GM12864 (cell line): ENCODE data around the gene FBH1.
"Not testable (repeated sequence)": the region's sequence is repeated elsewhere in the genome, so short reads cannot be mapped to it uniquely, and the experiment has no call there.

Experiments
- DNase-seq: peaks from one replicate; pipeline ENCODE4 v3.0.0-alpha.2; 2011; ENCODE audit warnings: low read depth
- H3K4me3 ChIP-seq: 2 replicates; pipeline ENCODE4 v1.5.1; 2011; ENCODE audit warnings: mild to moderate bottlenecking, low read depth, low read length, control low read depth
- TF ChIP-seq, protein P1 (sequence below): IDR thresholded peaks from 2 replicates; pipeline ENCODE4 v1.5.1; 2011; ENCODE audit warnings: low read depth, mild to moderate bottlenecking, moderate library complexity, low read length, control low read depth, inconsistent platforms; ENCODE audit errors: missing control alignments

FBH1 gene

DNA sequence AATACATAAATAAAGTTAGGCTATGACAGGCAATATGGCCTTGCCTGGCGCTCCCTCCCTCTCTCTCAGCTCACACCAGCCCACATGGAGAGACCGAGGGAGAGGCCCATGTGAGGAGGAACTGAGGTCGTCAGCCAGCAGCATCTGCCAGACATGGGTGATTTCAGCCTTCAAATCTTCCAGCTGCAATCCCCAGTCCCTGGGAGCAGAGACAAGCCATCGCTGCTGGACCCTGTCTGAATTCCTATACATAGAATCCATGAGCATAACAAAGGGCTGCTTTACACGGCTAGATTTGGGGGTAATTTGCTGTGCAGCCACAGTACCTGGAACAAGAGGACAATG, 35.9 kb upstream of the FBH1 start:
- TF ChIP-seq, protein P1, sequence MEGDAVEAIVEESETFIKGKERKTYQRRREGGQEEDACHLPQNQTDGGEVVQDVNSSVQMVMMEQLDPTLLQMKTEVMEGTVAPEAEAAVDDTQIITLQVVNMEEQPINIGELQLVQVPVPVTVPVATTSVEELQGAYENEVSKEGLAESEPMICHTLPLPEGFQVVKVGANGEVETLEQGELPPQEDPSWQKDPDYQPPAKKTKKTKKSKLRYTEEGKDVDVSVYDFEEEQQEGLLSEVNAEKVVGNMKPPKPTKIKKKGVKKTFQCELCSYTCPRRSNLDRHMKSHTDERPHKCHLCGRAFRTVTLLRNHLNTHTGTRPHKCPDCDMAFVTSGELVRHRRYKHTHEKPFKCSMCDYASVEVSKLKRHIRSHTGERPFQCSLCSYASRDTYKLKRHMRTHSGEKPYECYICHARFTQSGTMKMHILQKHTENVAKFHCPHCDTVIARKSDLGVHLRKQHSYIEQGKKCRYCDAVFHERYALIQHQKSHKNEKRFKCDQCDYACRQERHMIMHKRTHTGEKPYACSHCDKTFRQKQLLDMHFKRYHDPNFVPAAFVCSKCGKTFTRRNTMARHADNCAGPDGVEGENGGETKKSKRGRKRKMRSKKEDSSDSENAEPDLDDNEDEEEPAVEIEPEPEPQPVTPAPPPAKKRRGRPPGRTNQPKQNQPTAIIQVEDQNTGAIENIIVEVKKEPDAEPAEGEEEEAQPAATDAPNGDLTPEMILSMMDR: no peak
- no peak overlapping the region for H3K4me3 ChIP-seq
- DNase-seq: no peak

DNA sequence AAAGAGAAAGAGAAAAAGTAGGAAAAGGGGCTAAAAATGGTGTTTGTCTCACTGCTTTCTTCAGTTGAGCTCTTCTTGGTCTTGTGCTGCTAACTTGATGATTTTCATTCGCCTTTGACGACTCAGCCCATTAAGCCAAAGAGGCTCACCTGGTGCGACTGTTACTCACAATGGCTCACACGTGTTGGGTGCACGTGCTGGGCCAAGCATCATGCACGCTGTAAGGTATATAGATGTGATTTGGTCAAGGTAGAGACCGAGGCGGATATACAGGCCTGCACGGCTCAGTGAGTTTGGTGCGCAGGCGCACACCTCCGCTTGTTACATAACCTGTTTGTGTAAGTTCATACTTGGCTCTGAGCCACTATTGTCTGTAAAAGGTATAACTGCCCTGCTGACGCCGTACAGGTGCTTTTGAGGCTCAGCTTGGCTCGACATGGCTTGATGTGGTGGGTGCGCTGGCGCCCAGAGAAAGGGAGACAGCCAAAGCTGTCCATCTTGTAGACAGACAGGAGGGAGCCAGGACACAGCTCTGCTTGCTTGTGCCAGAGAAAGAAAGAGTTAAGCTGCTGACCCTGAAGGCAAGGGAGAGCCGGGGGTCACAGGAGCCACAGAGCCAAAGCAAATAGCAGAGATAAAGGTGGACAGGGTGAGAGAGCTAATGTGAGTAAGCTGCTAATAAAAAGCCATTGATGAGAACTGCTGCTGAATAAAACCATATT, 33.9 kb upstream of the FBH1 start:
- no peak overlapping the region for H3K4me3 ChIP-seq
- no peak for DNase-seq
- TF ChIP-seq, protein P1: no peak

DNA sequence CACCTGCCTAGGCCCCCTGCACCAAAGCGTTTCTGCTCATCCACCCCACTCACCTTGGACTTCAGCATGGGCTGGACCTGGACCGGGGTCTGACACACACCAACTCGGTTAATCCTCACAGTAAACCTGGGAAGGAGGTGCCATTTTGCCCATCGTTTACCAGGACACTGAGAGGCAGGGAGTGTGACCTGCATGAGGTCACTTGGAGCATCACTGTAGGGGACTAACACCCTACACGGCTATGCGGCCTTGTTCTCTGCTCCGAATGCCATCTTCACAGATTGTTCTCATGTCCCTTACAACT, 33.4 kb upstream of the FBH1 start:
- no peak for DNase-seq
- H3K4me3 ChIP-seq: no peak overlapping the region
- TF ChIP-seq, protein P1: no peak

DNA sequence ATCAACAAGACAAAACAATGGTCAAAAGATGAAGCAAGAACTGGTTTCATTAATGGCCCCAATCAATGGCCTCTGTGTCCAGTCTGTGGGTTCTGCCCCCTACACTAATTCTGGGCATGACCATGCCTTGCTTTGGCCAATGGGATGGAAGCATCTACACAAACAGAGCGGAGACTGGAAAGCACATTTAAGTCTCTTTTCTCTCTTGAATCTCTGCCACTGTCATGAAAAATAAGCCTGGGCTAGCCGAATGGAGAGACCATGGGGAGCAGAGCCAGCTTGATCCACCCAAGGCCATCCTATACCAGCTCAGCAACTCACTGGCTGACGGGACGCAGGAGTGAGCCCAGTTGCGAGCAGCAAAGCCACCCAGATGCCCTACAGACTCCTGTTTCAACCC, 31.2 kb upstream of the FBH1 start:
- TF ChIP-seq, protein P1: no peak
- DNase-seq: no peak
- H3K4me3 ChIP-seq: no peak overlapping the region

DNA sequence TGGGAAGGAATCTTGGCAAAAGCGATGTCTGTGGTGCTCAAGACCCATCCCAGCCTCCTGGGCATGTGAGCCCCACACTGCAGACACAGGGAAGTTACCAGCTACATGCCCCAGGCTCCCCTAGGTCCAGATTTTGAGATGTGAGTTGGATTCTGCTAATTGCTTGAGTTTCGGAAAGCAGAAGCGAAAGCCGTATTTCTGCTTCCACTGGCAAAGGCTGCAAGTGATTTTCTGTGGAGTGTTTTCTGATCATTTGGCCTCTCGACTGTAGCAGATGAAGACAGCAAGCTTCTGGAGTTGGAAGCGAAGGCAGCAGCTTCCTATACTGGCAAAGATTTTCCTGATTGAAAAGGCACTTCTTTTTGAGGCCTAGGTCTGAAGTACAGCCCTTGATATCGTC, 30.0 kb upstream of the FBH1 start:
- no peak overlapping the region for H3K4me3 ChIP-seq
- no peak for DNase-seq
- TF ChIP-seq, protein P1: no peak

DNA sequence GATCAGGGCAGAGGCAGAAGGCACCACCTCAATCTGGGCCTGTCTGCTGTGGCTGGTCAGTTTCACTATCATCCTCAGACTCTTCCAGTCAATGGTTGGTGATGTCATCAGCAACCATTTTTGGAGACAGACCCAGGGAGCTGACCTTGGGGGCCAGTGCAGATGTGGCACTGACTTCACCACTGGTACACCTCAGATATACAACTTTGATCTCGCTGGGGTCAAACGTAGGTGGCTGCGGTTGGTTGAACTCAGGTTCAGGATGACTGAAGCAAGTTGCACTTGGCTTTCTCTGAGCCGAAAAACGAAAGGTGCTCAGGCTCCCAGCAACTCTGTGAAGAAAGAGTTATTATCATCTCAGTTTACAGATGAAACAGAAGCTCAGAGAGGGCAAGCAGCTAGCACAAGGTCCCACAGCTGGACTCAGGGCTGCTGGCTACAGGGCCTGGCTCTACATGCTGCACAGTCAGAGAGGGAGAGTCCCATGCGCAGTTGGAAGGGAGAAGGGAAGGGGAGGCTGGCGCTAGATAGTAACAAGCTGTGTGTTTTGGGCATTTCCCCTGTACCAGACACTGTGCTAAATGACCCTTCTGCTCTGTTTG, 27.6 kb upstream of the FBH1 start:
- DNase-seq: peak; percentile 89
- H3K4me3 ChIP-seq: peak overlapping the region; percentile 13
- TF ChIP-seq, protein P1: no peak

DNA sequence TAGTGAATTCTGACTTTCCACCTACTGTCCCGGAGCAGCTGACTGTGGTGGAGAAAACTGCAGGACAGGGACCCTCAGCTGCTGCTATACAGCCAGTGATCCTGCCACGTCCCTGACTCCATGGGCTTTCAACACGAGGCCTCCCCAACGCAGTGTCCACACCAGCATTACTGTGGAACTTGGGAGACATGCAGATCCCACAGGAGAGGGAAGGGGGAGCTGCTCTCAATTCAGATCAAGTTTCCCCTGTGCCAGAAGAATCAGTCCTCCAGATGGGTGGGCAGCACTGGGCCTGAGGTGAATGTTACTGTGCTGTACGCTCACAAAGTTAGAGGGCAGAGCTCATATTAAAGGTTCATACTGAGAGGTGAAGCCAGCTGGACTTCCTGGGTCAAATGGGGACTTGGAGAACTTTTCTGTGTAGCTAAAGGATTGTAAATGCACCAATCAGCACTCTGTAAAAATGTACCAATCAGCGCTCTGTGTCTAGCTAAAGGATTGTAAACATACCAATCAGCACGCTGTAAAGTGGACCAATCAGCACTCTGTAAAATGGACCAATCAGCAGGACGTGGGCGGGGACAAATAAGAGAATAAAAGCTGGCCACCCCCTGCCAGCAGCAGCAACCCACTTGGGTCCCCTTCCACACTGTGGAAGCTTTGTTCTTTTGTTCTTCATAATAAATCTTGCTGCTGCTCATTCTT, 26.9 kb upstream of the FBH1 start:
- peak overlapping the region; percentile 6; the same call in 1 of the 2 replicates for H3K4me3 ChIP-seq
- DNase-seq: not testable (repeated sequence)

DNA sequence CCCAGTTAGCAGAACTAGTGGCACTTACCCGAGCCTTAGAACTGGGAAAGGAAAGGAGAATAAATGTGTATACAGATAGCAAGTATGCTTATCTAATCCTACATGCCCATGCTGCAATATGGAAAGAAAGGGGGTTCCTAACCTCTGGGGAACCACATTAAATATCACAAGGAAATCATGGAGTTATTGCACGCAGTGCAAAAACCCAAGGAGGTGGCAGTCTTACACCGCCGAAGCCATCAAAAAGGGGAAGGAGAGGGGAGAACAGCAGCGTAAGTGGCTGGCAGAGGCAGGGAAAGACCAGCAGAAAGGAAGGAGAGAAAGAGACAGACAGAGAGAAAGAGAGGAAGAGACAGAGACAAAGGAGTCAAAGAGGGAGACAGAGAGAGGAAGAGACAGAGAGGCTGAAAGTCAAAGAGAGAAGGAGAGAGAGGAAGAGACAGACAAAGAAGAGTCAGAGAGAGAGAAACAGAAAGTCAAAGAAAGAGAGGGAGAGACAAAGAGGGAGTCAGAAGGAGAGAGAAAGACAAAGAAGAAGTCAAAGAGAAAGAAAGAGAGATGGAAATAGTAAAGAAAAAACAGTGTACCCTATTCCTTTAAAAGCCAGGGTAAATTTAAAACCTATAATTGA, 23.5 kb upstream of the FBH1 start:
- H3K4me3 ChIP-seq, DNase-seq: not testable (repeated sequence)

DNA sequence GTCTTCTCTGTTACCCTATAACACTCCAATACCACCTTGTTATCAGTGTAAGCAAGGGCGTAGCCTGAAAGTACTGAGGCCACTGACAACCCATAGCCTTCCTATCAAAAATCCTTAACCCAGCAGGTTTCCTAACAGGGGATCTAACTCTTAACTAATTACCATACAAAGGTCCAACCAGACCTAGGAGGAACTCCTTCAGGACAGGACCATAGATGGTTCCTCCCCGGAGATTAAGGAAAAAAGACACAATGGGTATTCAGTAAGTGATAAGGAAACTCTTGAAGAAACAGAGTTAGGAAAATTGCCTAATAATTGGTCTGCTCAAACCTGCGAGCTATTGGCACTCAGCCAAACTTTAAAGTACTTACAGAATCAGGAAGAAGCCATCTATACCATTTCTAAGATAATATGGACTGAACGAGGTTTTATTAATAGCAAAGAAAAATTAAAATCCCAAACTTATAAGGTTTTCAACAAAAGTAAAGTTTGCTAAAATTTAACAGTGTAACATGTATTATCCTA, 22.9 kb upstream of the FBH1 start:
- H3K4me3 ChIP-seq, DNase-seq: not testable (repeated sequence)

DNA sequence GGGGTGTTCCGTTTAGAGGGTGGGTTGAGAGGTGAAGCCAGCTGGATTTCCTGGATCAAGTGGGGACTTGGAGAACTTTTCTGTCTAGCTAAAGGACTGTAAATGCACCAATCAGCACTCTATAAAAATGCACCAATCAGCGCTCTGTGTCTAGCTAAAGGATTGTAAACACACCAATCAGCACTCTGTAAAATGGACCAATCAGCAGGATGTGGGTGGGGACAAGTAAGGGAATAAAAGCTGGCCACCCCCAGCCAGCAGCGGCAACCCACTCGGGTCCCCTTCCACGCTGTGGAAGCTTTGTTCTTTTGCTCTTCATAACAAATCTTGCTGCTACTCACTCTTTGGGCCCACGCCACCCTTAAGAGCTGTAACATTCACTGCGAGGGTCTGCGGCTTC, 21.7 kb upstream of the FBH1 start:
- DNase-seq, H3K4me3 ChIP-seq: not testable (repeated sequence)
